WI38 (cell line): Measurements from ENCODE around the gene RAMP1.

Experiments used
- H3K4me3 ChIP-seq: 2 replicates; pipeline ENCODE4 v1.5.1; 2011; ENCODE audit warnings: low read depth, mild to moderate bottlenecking, control low read depth, low read length
- TF ChIP-seq, protein P1 (sequence below): IDR thresholded peaks from 2 replicates; pipeline ENCODE4 v1.5.1; 2012; ENCODE audit warnings: low read depth, mild to moderate bottlenecking, control low read depth, low read length

Gene RAMP1

DNA sequence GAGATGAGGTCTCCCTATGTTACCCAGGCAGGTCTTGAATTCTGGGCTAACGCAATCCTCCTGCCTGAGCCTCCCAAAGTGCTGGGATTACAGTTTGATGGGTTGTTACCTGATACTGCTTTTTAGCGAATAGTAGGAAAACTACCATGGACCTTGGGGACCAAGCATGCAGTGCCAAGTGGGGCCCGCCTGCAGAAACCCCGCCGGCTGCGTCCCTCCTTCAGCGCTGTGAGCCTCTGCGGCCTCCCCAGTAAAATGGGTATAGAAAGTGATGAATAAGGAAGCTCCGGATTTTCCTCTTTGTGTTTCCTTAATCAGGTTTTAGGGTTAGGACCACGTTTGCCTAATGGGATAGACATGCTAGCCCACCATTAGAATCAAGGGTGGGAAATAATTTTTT lies 30.4 kb downstream of the RAMP1 start:
- TF ChIP-seq, protein P1, sequence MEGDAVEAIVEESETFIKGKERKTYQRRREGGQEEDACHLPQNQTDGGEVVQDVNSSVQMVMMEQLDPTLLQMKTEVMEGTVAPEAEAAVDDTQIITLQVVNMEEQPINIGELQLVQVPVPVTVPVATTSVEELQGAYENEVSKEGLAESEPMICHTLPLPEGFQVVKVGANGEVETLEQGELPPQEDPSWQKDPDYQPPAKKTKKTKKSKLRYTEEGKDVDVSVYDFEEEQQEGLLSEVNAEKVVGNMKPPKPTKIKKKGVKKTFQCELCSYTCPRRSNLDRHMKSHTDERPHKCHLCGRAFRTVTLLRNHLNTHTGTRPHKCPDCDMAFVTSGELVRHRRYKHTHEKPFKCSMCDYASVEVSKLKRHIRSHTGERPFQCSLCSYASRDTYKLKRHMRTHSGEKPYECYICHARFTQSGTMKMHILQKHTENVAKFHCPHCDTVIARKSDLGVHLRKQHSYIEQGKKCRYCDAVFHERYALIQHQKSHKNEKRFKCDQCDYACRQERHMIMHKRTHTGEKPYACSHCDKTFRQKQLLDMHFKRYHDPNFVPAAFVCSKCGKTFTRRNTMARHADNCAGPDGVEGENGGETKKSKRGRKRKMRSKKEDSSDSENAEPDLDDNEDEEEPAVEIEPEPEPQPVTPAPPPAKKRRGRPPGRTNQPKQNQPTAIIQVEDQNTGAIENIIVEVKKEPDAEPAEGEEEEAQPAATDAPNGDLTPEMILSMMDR, result no peak
- no peak overlapping the region for H3K4me3 ChIP-seq

DNA sequence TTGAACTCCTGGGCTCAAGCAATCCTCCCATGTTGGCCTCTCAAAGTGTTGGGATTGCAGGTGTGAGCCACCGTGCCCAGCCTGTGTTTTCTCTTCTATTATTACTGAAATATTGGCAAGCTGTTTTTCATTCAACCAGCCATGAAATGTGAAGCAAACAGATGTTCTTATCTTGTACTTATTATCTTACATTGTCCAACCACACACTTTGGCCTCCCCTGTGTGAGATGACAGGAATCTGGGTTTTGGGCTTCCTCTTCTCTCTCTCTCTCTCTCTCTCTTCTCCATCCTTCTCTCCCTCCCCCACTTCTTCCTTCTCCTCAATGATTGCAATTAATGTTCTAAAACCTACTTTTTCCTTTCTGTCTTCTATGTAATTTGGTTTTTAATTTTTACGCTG lies 33.1 kb downstream of the RAMP1 start:
- TF ChIP-seq, protein P1, result no peak
- H3K4me3 ChIP-seq, result no peak overlapping the region

DNA sequence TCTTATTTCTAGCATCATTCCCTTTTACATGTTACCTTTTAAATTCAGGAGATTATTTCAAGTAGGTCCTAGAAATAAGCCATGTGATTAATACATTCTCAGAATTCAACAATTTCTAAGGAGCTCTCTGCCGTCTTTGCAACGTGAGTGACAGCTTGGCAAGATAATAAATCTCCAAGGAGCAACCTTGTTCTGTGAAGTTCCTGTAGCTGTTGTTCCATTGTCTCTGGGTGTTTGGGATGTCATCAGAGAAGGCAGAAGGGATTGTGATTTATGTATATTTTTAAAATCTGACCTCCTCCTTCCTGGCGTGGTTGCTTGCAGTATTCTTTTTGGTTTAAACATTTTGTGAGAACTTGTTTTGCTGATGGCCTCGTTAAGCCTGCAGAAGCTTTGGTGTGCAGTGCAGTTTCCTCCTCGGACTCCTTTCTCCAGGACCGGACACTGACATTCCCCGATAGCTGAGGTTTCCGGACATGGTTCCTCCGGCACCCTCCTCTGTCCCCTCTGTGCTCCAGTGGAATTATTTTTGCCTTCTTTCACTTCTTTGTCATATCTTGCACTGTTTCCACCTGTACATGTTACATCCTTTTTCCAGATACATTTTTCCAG lies 33.7 kb downstream of the RAMP1 start:
- H3K4me3 ChIP-seq, result no peak overlapping the region

GRCh38 chr2:237894396-237894979 lies 35.1 kb downstream of the RAMP1 start:
- H3K4me3 ChIP-seq, result no peak overlapping the region
- TF ChIP-seq, protein P1, result no peak

More for the DNA sequence above, 33.7 kb downstream of the RAMP1 start:
- TF ChIP-seq, protein P1, result no peak

GRCh38 chr2:237894986-237895543 lies 35.6 kb downstream of the RAMP1 start:
- H3K4me3 ChIP-seq, result no peak overlapping the region
- TF ChIP-seq, protein P1, result no peak

GRCh38 chr2:237895544-237896506 lies 36.4 kb downstream of the RAMP1 start:
- TF ChIP-seq, protein P1, result no peak
- H3K4me3 ChIP-seq, result no peak overlapping the region
